Left forelimb (tissue), 1 donor: Measurements from ENCODE around the gene MARCHF9.

Experiments used
- DNase-seq: peaks from one replicate; pipeline ENCODE4 v3.0.0-alpha.2; 2018; ENCODE audit warnings: low spot score

MARCHF9 gene

DNA sequence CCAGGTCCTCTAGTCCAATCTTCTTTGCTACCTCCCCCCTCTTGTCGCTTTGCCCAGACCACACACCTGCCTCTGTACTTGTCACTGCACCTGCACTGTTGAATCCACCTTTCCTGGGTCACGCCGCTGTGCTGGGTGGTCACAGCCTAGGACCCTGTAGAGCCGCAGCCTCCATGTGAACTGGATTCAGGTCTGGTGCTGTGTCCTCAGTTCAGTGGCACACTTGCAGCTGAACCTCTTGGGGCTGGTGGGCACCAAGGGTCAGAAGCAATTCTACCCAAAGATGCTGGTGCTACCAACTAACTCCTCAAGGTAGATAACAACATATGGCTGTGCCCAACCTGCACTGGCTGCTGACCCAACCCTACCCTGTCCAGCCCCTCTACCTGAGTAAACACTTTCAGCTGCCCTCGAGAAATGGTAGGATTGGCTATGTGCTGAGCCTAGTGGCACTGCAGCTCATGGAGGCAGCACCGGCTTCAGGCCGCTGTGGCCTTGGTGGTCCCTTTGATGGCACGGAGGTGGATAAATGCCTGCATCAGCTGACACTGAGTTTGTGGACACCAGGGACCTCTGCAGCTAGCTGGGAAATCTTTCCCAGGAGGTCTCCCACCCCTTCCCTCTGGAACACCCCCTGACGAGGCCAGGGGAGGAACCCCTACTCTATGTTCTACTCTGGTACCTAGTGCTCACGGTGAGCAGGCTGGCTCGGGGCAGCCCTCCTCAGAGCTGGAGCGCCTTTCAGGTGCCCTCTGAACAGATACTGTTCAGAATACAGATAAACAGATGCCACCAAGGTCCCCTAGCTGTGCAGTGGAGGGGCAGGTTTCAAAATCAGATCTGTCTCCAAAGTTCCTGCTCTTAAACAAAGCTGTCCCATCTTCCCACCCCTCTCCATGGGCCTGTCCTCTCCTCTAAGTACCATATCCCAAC is 30.6 kb upstream of the MARCHF9 start:
- no peak for DNase-seq

DNA sequence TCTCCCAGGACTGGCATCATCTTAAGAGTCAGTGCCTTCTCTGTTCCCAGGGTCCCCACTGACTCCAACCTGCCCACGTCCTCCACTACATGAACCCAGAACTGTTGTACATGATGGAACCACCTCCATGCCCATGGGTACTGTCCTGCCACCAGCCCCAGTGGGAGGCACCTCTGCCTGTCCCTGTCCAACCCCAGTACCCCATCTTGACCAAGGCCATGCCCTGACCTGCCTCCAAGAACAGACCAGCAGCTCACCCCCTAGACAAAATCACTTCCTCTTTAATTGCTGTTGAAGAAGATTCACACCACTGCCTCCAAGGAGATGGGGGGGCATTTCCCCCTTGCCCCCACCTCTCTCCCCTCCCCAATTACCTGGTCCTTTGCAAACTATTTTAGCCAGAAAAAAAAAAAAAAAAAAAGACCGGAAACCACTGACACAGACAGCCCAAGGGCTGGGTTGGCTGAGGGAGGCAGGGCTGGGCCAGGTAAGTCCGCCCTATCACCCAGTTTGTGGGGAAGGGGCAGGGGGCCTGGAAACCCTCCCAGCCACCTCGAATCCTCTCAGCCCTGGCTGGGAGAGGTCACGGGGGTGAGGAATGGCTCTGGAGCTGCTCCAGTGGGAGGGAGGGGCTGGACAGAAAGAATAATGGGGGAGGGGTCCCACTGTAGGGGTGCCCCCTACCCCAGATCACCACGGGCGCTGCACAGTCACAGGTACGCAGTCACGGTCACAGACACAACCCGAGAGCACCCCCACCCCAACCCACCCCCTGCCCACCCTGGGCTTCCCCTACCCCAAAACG is 29.8 kb upstream of the MARCHF9 start:
- no peak for DNase-seq

DNA sequence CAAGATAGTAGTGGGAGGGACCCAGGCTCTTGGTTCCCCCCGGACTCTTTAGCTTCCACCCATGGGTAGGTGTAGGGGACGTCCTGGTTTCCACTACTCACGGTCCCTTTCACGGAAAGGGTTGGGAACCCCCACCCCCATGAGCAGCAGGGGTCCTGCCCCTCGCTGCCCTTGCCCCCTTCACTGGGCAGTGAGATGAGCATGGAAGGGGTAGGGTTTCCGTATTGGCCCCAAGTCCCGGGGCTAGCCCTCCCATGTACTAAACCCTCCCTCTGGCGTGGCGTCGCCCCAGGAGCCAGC is 29.1 kb upstream of the MARCHF9 start:
- DNase-seq: no peak

DNA sequence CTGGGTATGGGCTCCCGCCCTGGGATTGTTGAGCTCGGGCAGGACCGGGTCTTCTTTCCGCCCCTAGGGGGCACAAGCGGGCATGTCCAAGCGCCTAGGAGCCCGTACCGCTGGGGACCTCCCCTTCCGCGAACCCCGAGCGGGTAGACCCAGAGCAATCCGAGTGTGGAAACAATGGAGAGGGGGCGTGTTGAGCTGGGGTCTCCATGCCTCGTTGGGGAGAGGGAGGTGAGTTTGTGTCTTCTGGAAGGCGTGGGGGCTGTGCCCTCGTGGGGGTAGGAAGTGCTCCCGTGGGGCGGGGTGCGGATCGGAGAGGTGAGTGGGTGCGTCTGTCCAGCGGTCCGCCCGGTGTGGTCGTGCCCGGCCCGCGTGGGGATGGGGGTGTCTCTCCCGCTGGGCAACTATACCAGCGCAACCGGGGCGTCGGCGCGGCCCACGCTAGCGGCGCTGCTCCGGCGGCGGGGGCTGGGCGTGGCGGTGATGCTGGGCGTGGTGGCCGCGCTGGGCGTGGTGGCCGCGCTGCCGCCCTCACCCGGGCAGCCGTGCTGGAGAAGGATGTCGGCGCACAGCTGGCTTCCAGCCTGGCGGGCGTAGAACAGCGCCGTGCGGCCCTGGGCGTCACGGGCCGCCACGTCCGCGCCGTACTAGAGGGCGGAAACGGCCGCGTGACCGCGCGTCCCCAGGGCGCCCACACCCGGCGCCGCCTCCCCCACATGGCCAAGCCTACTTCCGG is 28.6 kb upstream of the MARCHF9 start:
- DNase-seq: no peak

DNA sequence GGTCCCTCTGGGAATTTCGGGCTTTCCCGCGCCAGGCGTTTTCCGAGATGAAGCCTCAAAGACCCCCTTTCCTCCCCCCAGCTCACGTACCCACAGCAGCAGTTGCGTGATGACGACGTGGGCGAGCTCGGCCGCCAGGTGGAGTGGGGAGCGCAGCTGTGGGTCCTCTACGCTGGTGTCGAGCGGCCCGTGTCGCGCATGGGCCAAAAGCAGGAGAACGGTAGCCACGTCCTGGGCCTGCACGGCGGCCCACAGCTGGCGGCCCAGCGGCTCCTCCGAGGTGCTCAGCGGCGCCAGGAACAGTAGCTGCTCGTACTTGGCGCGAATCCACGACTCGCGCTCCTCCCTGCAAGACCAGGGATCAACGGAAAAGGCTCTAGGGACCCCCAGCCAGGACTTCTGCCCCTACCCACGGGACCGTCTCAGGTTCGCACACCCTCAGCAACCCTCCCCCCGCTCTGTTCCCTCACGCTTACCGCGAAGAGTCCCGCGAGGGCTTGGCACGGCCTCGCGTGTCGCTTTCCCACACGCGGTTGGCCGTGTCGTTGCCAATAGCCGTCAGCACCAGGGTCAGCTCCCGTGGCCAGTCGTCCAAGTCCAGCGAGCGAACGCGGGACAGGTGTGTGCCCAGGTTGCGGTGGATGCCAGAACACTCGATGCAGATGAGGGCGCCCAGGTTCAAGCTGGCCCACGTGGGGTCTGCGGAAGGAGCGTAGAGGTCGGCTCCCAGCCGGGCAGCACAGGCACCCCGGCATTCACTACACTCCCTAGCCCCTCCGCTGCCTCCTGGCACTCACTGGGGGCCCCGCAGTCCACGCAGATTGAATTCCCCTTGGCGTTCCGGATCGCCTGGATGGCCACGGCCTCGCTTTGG is 27.8 kb upstream of the MARCHF9 start:
- DNase-seq: no peak

DNA sequence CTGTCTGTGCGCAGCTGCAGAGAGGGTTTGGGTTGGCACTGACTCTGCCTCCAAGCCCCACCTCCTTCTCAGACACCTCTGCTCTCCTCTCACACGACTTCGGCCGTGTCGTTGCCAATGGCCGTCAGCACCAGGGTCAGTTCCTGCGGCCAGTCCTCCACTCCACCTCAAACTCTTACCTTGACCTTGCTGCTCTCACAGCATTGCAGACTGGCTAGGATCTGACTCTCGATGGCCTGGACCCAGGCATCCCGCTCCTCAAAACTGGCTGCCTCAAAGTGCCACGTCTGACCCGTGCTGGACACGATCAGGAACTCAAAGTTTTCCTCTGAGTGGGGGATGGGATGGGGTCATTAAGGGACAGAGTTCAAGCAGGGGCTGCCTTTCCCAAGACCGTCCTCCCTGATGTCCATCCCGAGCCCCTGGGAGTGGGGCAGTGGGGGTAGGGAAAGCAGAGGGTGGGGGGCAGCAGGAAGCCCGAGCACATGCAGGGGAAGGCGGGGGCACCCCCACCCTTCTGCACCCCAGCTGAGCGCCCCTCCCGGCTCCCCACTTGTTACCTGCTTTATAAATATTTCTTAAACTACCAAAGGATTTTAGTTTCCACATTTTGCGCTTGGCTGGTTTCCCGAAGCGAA is 27.0 kb upstream of the MARCHF9 start:
- no peak for DNase-seq

DNA sequence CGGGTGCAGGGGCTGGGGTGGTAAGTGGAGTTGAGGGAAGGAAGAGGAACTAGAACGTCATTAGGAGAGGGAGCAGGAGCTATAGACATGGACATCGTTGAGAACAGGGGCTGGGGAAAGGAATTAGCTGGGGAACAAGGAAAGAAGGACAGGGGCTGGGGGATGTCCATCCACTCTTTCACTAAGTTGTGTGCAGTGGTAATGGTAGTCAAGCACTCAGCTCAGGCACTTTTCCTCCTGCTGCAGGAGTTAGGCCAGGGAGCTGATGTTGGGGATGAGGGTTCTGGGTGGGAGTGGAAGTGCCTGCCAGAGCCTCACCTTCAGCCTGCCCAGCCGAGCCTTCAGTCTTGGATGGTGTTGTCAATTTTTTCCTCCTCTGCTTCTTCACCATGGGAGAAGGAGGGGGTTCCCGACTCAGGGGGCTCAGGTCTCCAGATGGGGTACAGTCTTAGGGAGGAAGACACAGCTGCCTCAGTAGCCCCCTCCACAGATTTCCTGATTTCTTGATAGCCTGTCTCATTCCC is 25.5 kb upstream of the MARCHF9 start:
- DNase-seq: no peak

DNA sequence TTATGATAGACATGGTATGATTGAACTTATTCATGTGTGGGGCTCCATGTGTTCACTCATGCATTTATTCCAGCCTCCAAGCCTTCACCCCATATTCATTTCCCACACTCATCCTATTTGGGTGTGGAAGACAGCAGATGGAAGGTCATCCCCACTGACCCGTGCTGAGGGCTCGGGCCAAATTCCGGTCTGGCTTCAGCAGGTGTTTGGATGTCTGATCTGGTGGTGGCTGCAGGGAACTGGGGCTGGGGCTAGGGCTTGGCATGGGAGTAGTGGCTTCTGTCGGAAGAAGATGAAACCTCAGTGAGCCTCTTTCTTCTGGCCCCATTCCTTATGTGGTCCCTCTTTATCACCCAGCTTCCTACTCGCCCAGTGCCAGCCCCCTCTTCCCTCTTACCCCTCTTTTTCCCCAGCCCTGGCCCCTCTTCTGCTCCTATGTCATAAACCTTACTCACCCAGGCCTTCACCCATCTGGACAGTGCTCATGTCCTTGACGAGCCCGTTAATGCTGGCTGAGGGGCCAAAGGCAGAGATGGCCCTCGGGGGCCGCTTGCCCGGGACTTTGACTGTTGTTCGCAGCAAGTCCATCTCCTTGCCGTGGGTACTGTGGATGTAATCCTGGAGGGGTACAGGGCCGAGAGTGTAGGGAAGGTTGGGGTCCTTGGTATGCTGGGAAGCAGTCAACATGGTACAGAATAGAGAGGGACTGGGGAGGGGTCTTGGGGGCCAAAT is 24.4 kb upstream of the MARCHF9 start:
- no peak for DNase-seq

DNA sequence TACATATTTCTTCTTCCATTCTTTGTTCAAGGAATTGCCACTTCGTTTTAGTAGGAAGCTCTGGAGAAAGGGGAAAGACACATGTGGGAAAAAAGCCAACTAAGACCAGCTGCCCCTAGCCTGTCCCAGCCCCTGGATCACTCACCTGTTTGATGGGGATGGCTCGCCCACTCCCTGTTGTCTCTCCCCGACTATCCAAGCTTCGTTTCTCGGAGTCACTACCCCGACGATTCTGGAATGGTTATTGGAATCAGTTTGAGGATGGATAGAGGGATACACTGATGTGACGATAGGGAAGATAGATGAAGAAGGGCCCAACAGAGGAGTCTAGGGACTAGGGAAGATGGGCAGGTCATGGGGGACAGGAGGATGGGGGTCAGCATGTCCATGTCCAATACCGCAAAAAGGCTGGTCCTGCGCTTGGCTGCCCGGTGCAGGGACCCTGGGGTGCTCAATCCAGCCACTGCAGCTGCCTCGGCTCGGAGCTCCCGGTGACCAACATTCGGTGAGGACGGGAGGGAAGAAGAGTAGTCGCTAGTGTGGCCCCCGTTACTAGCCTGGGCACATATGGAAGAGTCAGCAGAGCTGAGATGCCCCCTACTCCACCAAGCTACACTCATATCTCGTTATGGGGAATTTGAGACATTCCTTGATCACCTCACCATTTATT is 23.4 kb upstream of the MARCHF9 start:
- no peak for DNase-seq

DNA sequence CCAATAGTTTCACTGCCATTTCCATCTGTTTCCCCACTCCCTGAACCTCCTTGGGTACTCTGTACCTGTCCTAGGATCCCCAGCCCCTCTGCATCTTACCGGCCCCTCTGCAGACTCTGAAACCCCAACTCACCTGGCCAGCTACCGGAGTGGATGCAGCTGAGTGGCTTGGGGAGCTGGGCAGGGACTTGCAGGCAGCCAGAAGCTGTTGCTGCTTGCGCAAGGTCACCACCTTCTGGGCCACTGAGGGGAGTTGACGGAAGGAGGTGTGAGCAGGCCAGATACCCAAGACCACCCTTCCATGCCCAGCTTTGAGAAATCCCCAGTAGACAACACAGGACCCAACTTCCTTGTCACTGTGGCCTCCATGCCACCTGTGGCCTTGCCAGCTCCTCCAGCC is 22.6 kb upstream of the MARCHF9 start:
- DNase-seq: no peak

DNA sequence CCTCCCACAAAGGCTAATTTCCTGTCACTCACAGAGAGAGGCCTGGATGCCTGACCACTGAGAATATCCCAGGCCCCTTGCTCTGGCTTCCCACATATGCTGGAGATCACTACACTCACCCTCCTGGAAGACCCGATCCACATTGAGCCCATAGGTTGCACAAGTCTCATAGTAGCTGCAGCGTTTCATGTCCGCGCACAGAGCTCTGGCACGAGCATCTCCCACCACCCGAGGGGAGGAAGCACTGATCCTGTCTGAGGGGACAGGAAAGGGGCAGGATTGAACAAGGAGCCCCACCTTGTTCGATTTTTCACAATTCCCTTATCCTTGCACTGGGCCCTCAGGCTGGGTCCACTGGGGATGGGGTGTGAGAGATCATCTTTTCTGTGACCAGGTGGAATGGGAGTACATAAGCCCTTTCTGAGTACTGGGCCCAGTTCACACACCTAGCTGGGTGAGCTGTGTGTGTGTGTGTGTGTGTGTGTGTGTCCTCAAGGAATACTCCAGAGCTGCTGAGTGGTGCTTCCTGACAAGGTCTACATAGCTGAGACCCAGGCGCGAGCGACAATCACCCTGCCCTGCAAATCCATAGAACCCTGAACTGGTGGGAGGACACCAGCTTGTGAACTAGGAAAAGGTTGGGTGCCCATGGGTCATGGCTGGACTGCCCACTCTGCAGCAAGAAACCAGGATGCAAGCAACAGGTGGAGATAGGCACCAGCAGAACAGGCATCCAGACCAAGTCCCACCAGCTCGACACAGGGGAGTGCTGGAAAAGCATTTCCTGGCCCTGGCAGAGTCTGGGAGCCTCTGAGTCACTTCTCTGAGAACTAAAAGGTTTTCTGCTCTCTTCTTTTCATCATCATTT is 21.9 kb upstream of the MARCHF9 start:
- DNase-seq: no peak

DNA sequence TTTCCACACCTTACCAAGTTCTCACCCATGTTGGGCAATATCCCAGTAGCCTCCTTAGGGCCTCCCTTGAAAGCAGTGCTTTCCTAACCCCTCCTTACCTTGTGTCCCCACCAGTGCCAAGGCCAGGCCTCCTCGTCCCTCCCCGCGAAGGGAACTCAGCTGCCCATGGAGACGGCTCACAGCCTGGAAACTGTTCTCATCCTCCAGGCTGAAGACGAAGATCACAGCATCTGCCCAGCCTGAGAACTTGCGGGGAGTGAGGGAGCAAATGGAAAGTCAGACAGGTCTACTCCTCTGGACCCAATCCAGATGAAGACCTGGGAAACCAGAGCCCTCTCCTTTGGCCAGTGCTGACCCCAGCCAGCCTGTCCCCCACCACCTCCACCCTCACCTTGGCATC is 21.0 kb upstream of the MARCHF9 start:
- no peak for DNase-seq

DNA sequence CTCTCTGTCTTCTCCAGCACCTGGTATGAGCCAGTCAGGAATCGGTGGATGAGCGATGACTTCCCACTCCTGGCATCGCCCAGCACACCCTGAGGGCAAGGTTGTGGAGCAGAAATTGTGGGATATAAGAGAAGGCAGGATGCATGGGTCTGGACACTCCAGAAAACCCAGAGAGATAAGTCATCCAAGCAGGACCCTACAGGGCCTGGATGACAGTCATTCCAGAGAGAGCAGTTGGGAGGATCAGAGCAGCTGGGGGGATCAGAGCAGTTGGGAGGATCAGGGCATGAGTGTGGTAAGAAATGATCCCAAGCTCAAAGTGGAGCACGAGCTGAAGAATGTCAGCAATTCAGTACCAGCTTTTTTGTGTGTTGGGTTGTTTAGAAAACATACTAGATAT is 20.3 kb upstream of the MARCHF9 start:
- DNase-seq: no peak

DNA sequence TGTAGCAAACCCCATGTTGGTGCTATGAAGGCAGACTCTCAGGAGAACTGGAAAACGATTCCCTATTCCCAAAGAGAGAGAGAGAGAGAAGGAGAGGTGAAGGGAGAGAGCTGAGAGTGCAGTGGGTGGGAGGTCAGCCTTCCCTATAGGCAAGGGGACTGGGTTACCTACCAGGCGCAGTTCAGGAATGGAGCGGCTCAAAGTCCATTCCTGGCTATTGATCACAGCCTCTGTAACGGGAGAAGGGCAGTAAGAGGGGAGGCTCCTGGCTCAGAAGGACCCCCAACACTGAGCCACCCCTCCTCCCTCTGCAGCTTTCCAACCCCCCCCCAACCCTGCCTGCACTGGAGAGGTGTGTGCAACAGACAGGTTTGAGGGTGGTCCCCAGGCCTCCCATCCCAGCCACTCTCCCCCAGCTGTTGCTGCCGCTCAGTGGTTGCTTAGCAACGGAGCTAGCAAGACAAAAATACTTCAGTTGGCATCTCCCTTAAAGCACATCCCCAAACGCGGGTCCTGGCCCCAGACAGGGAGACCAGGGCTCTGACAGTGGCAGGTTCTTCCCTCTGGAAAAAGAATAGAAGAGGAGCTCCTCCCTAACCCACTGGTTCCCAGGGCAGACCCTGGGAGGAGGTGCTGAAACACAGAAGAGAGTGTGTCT is 19.6 kb upstream of the MARCHF9 start:
- DNase-seq: no peak

DNA sequence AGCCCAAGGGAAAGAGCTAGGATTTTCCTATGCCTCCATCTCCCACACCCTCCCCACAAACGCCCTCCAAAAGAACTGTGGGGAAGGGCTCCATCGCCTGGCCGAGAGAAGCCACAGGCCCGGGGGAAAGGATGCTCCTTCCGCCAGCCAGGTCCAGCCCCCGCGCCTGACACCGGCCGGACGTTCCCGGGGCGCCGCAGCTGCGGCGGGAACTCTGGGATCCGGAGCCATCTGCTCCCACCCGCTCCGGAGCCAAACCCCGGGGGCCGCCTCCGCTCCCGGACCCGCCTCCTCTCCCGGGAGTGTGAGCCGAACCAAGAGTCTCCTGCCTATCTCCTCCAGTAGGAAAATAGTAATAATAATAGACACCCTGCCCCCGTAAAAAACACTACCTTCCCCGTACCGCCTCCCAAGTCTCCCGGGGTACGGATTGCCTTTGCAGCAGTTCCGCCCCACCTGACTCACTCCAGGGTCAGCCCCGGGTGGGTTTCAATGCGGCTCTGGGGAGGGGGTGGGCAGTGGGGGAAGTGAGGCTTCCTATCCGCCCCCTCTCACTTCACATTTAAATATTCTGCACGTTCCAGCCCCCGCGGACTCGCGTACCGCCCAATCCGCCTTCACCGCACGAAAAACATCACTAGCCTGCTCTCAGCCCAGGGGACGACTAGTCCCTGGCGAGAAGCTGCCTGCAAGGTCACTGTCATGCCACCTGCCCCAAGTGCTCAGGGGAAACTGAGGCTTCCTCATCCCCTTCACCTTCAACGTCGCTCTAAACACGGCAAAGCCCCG is 18.8 kb upstream of the MARCHF9 start:
- no peak for DNase-seq

DNA sequence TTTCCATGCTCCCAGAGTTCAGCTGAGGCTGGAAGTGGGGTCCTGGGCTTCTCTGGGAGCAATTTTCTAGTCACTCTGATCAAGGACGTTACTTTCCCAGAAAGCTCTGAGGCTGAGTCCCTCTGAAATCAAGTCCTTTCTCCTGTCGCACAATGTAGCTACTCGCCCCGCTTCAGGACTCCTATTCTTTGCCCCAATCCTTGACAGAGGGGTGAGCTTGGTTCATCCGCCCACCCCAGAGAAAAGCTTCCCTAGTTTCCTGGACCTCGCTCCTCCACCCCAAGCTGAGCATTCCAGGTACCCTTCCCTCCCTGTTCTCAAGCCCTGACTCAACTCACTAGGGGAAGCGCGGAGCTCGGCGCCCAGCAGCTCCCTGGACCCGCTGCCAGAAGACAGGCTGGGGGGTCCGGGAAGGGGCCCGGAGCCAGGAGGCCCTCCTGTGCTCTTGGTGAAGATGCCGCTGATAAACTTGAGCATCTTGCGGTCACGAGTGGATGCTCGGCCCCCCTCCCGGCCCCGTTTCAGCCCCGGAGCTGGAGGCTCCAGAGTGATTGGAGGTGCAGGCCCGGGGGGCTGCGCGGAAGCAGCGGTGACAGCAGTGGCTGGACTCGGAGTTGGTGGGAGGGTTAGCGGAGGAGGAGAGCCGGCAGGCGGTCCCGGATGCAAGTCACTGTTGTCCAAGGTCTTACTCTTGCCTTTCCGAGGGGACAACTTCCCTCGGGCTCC is 18.0 kb upstream of the MARCHF9 start:
- peak; percentile 58 for DNase-seq
